AG09309 (cell line): ENCODE data around the gene OCA2.
A peak's percentile ranks its signal among the peaks of the same experiment; 100 is the strongest.
"Not testable (repeated sequence)": the region's sequence is repeated elsewhere in the genome, so short reads cannot be mapped to it uniquely, and the experiment has no call there.

Experiments used
- DNase-seq: peaks from one replicate; pipeline ENCODE4 v3.0.0-alpha.2; 2010; ENCODE audit warnings: low read depth
- H3K4me3 ChIP-seq: 2 replicates; pipeline ENCODE4 v1.5.1; 2011; ENCODE audit warnings: mild to moderate bottlenecking, low read depth, low read length, moderate library complexity; ENCODE audit not compliant: control insufficient read depth
- CTCF ChIP-seq: IDR thresholded peaks from 2 replicates; pipeline ENCODE4 v1.5.1; 2011; ENCODE audit warnings: mild to moderate bottlenecking, low read depth, low read length, inconsistent platforms; ENCODE audit not compliant: insufficient read depth, control insufficient read depth; ENCODE audit errors: missing control alignments

Gene OCA2

DNA sequence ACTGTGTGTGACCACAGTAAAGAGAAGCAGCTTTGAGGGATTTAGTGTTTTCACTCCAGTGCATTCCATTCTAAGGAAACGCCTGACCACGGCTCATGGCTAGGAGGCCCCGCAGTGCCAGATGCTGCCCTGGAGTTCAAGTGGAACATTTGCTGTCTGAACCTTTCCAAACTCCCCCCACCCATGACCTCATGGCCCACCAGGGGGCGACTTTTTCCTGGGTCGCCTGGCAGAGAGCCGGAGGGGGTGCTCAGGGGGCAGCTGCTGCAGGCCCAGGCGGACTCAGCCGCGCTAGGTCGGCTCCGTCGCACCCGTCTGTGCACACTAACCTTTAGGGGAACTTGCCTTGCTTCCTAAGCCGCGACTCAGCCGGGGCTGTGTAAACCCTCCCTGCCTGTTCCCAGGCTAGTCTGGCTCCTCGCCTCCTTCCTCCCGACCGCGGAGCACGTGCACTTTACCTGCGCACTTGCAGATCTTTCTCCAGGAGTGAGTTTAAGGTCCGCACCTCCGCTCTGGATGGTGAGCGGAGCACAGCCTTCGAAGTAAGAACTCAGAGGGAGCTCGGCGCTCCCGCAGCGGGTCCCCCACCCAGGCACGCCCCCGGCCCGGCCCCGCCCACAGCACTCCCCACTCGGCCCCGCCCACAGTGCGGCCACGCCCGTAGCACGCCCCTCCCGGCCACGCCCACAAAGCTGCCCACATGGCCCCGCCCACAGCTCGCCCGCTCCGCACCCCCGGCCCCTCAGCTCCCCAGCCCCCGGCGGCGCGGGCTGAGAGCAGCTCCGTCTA is at the start of gene OCA2:
Gene OCA2 (minus strand): TSS at position 550 of the 789 bp plus-strand sequence. CDS start 17,441 bp downstream, outside the sequence.
- no peak within 1 kb of the TSS for H3K4me3 ChIP-seq
- no peak for DNase-seq
- TF ChIP-seq CTCF = peak; percentile 15

- no peak overlapping the region for H3K4me3 ChIP-seq
- DNase-seq = no peak
- TF ChIP-seq CTCF = no peak
Observed at GRCh38 chr15:28147801-28148200, 48.7 kb upstream of the OCA2 start.

GRCh38 chr15:28145419-28145818 is 46.3 kb upstream of the OCA2 start:
- H3K4me3 ChIP-seq, DNase-seq: not testable (repeated sequence)

DNA sequence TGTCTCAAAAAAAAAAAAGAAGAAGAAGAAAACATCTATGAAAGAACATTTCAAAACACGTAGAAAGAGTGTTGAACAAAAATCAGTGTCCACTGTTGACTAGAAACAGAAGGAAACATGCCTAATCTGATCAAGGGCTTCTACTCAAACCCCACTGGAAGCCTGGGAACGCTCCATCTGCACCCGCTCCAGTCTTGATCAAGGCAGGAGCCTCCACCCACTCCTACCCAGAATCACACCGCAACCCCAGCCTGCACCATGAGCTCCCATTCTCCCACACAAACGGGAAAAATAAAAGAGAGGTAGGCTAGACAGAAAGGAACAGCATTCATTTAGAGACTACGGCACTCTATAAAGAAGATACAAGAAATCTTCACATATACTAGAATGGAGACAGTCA is 40.9 kb upstream of the OCA2 start:
- no peak for DNase-seq
- no peak overlapping the region for H3K4me3 ChIP-seq
- no peak for TF ChIP-seq CTCF

DNA sequence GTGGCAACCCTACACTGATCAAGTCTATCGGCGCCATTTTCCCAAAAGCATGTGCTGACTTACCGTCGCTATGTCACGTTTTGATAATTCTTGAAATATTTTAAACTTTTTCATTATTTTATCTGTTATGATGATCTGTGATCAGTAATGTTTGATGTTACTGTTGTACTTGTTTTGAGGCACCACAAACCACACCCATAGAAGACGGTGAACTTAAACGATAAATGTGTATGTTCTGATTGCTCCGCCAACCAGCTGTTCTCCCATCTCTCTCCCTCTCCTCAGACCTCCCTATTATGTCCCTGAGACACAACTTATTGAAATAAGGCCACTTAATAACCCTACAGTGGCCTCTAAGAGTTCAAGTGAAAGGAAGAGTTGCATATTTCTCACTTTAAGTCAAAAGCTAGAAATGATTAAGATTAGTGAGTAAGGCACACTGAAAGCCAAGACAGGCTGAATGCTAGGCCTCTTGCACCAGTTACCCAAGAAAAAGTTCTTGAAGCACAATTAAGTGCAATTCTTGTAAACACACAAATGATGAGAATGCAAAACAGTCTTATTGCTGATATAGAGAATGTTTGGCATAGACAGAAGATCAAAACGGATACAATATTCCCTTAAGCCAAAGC is 38.4 kb upstream of the OCA2 start:
- not testable (repeated sequence) for DNase-seq

DNA sequence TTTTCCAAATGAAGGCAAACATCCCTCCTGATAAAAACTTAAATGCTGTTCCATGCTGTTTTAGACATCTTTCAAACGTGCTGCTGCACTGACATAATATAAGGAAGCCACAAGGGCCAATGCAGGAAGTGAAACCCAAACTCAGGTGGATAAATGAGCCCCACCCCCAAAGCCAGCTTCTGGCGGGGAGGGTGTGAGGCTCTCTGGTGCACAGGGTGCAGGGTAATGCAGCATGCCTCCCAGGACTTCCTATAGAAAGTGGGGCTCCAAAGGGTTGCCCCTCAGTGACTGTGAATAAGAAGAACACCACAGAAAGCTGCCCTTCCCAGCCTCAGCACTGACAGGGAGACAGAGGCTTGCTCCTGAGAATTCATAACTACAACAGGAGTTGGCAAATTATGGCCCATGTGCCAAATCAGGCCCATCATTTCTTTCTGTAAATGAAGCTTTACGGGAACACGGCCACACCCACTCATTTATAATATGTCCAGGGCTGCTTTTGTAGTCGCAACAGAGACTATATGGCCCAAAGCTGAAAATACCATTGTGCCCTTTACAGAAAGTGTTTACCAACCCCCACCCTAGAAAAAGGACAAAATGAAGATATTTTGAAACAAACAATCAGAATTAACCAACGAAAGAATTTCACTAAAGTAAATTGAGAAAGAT is 37.3 kb upstream of the OCA2 start:
- not testable (repeated sequence) for DNase-seq, H3K4me3 ChIP-seq

More for the DNA sequence above, 38.4 kb upstream of the OCA2 start:
- not testable (repeated sequence) for H3K4me3 ChIP-seq

GRCh38 chr15:28133281-28133680 is 34.2 kb upstream of the OCA2 start:
- no peak overlapping the region for H3K4me3 ChIP-seq
- no peak for TF ChIP-seq CTCF
- no peak for DNase-seq

GRCh38 chr15:28132524-28133275 is 33.6 kb upstream of the OCA2 start:
- DNase-seq = no peak
- H3K4me3 ChIP-seq = no peak overlapping the region
- no peak for TF ChIP-seq CTCF
